Activated CD4-positive, alpha-beta T cell treated with anti-CD3 and anti-CD28 coated beads, Interleukin-2, amount 10 ng/mL, durations not matched to agents 24 days and 14 days (primary cell): ENCODE measurements around the gene CLPTM1L. TPM values are rescaled to one million over a fixed set of nuclear protein-coding genes. Genes with fewer than 3 reads are reported as not detected.

Source experiments
- DNase-seq: peaks from one replicate; pipeline ENCODE4 v3.0.0; 2022
- H3K27ac Mint-ChIP-seq: one replicate; pipeline ENCODE4 v1.8.0; 2022; ENCODE audit warnings: mild to moderate bottlenecking, mixed read lengths
- H3K27me3 Mint-ChIP-seq: one replicate; pipeline ENCODE4 v1.8.0; 2022; ENCODE audit warnings: mixed read lengths
- H3K36me3 Mint-ChIP-seq: one replicate; pipeline ENCODE4 v1.8.0; 2022; ENCODE audit warnings: low read depth, mild to moderate bottlenecking, mixed read lengths
- H3K4me1 Mint-ChIP-seq: one replicate; pipeline ENCODE4 v1.8.0; 2021; ENCODE audit warnings: mixed read lengths
- H3K4me3 Mint-ChIP-seq: one replicate; pipeline ENCODE4 v1.8.0; 2022; ENCODE audit warnings: mild to moderate bottlenecking, moderate library complexity, mixed read lengths
- H3K9me3 Mint-ChIP-seq: one replicate; pipeline ENCODE4 v1.8.0; 2021; ENCODE audit warnings: mixed read lengths
- intact Hi-C: fragments of 100-400 bp; cut with micrococcal nuclease; formaldehyde crosslinking; loops from one replicate; pipeline ENCODE4 v1.15.1; 2023
- total RNA-seq: library from RNA; stranded (reverse); gene quantifications from 2 replicates; pipeline ENCODE4 v1.2.3, GENCODE V29; 2022

CLPTM1L gene
- total RNA-seq, 1 donor from 2014 or later, result 114 TPM

- peaks cover 21% of the 10 kb centered on the region for H3K27me3 Mint-ChIP-seq
- H3K4me3 Mint-ChIP-seq, result peak overlapping the region; percentile 97
- DNase-seq, result peak; percentile 97
- no peaks in the 10 kb centered on the region for H3K36me3 Mint-ChIP-seq
- H3K27ac Mint-ChIP-seq, result peak overlapping the region; percentile 97
- peaks cover 5% of the 10 kb centered on the region for H3K9me3 Mint-ChIP-seq
- intact Hi-C loops, result loop anchor here (2.0 to 5.0 kb wide), 3 partner anchors 41 to 151 kb away; partner anchors contain the start of genes CLPTM1L and LPCAT1
- peaks cover 14% of the 10 kb centered on the region for H3K4me1 Mint-ChIP-seq
Measured at GRCh38 chr5:1385395-1386273, 40.7 kb upstream of the CLPTM1L start.

- Mint-ChIP-seq H3K27me3 (peaks cover 21% of the 10 kb centered on the region), H3K9me3 (peaks cover 5% of the 10 kb centered on the region), H3K4me3 (no peak overlapping the region), H3K4me1 (peaks cover 16% of the 10 kb centered on the region), H3K27ac (no peak overlapping the region), H3K36me3 (no peaks in the 10 kb centered on the region)
- intact Hi-C loops, result loop anchor here (2.0 kb wide), 1 partner anchor 40 kb away; the partner anchor contains the start of gene CLPTM1L
- DNase-seq, result no peak
Measured at GRCh38 chr5:1384521-1384920, 39.6 kb upstream of the CLPTM1L start.

- Mint-ChIP-seq H3K4me1 (peaks cover 16% of the 10 kb centered on the region), H3K9me3 (peaks cover 5% of the 10 kb centered on the region), H3K4me3 (no peak overlapping the region), H3K27me3 (peaks cover 18% of the 10 kb centered on the region), H3K36me3 (no peaks in the 10 kb centered on the region), H3K27ac (no peak overlapping the region)
- DNase-seq, result no peak
- intact Hi-C loops, result loop anchor here (2.0 kb wide), 1 partner anchor 39 kb away; the partner anchor contains the start of gene CLPTM1L
Measured at GRCh38 chr5:1383886-1384401, 39.0 kb upstream of the CLPTM1L start.

GRCh38 chr5:1383344-1383743 is 38.4 kb upstream of the CLPTM1L start:
- no peaks in the 10 kb centered on the region for H3K36me3 Mint-ChIP-seq
- no peak for DNase-seq
- peaks cover 3% of the 10 kb centered on the region for H3K9me3 Mint-ChIP-seq
- H3K4me3 Mint-ChIP-seq, result no peak overlapping the region
- peaks cover 16% of the 10 kb centered on the region for H3K4me1 Mint-ChIP-seq
- intact Hi-C loops, result no loop called here
- H3K27ac Mint-ChIP-seq, result no peak overlapping the region
- H3K27me3 Mint-ChIP-seq, result peaks cover 12% of the 10 kb centered on the region

- DNase-seq, result no peak
- Mint-ChIP-seq H3K27me3 (peaks cover 5% of the 10 kb centered on the region), H3K27ac (no peak overlapping the region), H3K4me1 (peaks cover 16% of the 10 kb centered on the region), H3K36me3 (no peaks in the 10 kb centered on the region), H3K9me3 (no peaks in the 10 kb centered on the region), H3K4me3 (no peak overlapping the region)
- intact Hi-C loops, result no loop called here
Measured at GRCh38 chr5:1382248-1382700, 37.4 kb upstream of the CLPTM1L start.

GRCh38 chr5:1381370-1382247 is 36.7 kb upstream of the CLPTM1L start:
- H3K27me3 Mint-ChIP-seq, result peaks cover under 1% of the 10 kb centered on the region
- H3K36me3 Mint-ChIP-seq, result no peaks in the 10 kb centered on the region
- no peak for DNase-seq
- no peaks in the 10 kb centered on the region for H3K9me3 Mint-ChIP-seq
- H3K4me3 Mint-ChIP-seq, result no peak overlapping the region
- H3K4me1 Mint-ChIP-seq, result peaks cover 10% of the 10 kb centered on the region
- no peak overlapping the region for H3K27ac Mint-ChIP-seq
- intact Hi-C loops, result no loop called here

- H3K9me3 Mint-ChIP-seq, result no peaks in the 10 kb centered on the region
- no peaks in the 10 kb centered on the region for H3K27me3 Mint-ChIP-seq
- peaks cover 9% of the 10 kb centered on the region for H3K4me1 Mint-ChIP-seq
Measured at GRCh38 chr5:1380910-1381309, 36.0 kb upstream of the CLPTM1L start.

GRCh38 chr5:1380011-1380817 is 35.3 kb upstream of the CLPTM1L start:
- H3K9me3 Mint-ChIP-seq, result no peaks in the 10 kb centered on the region
- H3K27ac Mint-ChIP-seq, result no peak overlapping the region
- intact Hi-C loops, result loop anchor here (1.0 kb wide), 2 partner anchors 261 to 265 kb away; no protein-coding TSS in a partner anchor
- DNase-seq, result peak; percentile 89
- peaks cover 4% of the 10 kb centered on the region for H3K4me1 Mint-ChIP-seq
- no peaks in the 10 kb centered on the region for H3K36me3 Mint-ChIP-seq
- H3K27me3 Mint-ChIP-seq, result peaks cover 3% of the 10 kb centered on the region
- peak overlapping the region; percentile 75 for H3K4me3 Mint-ChIP-seq

More at GRCh38 chr5:1380910-1381309, 36.0 kb upstream of the CLPTM1L start:
- intact Hi-C loops, result loop anchor here (1.0 kb wide), 2 partner anchors 260 to 264 kb away; no protein-coding TSS in a partner anchor
- Mint-ChIP-seq H3K36me3 (no peaks in the 10 kb centered on the region), H3K27ac (no peak overlapping the region), H3K4me3 (no peak overlapping the region)
- no peak for DNase-seq

GRCh38 chr5:1378866-1379659 is 34.2 kb upstream of the CLPTM1L start:
- H3K36me3 Mint-ChIP-seq, result no peaks in the 10 kb centered on the region
- H3K4me1 Mint-ChIP-seq, result peaks cover 4% of the 10 kb centered on the region
- H3K4me3 Mint-ChIP-seq, result no peak overlapping the region
- no peaks in the 10 kb centered on the region for H3K9me3 Mint-ChIP-seq
- H3K27ac Mint-ChIP-seq, result no peak overlapping the region
- DNase-seq, result no peak
- intact Hi-C loops, result no loop called here
- H3K27me3 Mint-ChIP-seq, result peaks cover 3% of the 10 kb centered on the region

- Mint-ChIP-seq H3K4me1 (peaks cover 4% of the 10 kb centered on the region), H3K36me3 (no peaks in the 10 kb centered on the region), H3K27me3 (peaks cover 3% of the 10 kb centered on the region), H3K9me3 (no peaks in the 10 kb centered on the region), H3K4me3 (no peak overlapping the region), H3K27ac (no peak overlapping the region)
- DNase-seq, result no peak
- intact Hi-C loops, result no loop called here
Measured at GRCh38 chr5:1378096-1378495, 33.2 kb upstream of the CLPTM1L start.

GRCh38 chr5:1376981-1377380 is 32.1 kb upstream of the CLPTM1L start:
- Mint-ChIP-seq H3K27ac (no peak overlapping the region), H3K27me3 (peaks cover 7% of the 10 kb centered on the region), H3K4me1 (peaks cover 4% of the 10 kb centered on the region), H3K9me3 (no peaks in the 10 kb centered on the region), H3K4me3 (no peak overlapping the region), H3K36me3 (no peaks in the 10 kb centered on the region)
- DNase-seq, result no peak
- intact Hi-C loops, result no loop called here
